IPS DF 4.7 (cell line): ENCODE results near the gene DLST.

Source experiments
- DNase-seq: peaks from one replicate; pipeline ENCODE4 v3.0.0-alpha.2; 2013; ENCODE audit warnings: low spot score; ENCODE audit errors: extremely low read depth

DLST gene

GRCh38 chr14:74896400-74896799 is 14.7 kb downstream of the DLST start:
- no peak for DNase-seq

DNA sequence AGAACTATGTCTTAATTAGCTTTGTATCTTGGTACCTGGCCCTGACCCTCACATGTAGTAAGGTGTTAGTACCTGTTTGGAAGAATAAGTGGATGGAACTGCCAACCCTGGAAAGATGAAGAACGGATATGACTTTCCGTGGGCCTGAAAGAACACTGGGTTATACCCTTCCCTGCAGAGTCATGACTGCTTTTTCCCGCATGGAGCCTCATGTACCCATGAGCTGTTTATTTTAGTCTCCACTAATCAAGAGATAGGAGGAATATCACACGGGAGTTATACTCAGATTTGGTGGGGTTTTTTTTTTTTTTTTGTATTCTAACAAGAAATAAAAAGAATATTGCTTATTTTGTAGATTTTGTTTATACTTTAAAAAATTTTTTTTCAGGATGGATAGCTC is 15.9 kb downstream of the DLST start:
- no peak for DNase-seq

DNA sequence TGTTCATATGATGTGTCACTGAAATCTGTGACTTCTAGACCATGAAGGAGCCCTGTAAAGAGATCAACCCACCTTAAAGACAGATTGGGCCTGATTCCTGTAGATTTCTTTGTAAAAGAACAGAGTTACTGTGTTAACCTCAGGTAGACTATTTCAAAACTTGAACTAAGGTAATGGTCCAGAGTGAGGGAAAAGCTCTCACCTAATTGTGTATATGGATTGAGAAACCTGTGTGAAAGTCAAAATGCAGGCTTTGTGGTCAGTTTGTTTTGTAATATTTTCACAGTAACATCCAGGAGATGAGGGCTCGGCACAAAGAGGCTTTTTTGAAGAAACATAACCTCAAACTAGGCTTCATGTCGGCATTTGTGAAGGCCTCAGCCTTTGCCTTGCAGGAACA is 16.4 kb downstream of the DLST start:
- no peak for DNase-seq

DNA sequence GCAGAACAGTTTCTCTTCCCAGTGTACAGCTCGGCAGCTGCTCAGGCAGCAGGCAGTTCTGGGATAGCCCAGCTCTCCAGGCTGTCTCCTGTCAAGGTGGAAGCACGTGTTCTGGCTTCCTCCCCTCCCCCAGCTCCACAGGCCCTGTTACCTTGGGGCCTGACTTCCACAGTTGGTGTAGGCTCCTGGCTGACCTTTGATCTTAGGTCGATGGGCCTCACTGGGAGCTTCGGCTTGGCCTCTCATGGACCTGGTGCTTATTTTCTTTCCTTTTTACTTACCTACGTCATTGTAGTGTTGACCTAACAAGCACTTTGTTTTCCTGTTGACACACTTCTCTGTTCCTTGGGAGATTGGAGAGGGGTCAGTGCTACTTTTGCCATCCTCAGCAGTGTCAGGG is 17.0 kb downstream of the DLST start:
- DNase-seq, result no peak

GRCh38 chr14:74902941-74903705 is 21.4 kb downstream of the DLST start:
- DNase-seq, result no peak

DNA sequence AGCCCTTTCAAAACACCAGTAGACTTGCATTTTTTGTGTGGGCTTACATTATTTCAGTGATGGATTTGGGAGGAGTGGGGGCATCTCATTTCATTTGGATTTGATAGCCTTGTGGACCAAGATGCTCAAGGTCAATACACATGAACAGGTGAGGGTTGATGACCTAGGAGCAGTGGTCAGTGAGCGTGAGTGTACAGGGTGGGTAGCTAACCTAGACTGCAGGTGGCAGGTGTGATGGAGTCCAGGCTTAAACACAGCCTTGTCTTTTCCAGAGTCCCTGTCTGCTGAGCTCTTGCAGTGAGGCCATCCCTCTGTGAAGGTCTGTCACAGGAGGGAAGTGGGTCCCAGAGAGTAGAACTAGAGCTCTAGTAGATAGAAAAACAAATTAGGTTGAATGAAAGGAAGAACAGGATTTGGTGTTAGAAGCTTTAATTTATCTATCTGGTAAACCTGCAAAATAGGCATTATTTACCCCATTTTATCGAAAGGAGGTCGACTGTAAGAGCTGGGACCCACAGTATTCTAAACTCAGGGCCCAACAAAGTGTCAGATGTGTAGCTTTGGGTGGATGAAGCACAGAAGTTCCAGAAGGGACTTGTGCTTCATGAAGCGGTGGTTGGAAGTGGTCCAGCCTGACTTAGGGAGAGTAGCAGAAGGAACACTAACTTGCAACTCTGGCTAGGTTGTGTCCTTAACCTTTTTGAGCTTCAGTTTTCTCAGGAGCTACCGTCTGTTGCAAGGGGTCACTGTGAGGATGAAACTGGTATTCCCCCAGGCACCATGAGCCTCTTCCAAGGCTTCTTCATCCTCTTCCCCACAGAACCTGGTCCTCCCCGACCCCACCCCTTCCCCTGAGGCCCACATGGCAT is 23.2 kb downstream of the DLST start:
- DNase-seq, result no peak

DNA sequence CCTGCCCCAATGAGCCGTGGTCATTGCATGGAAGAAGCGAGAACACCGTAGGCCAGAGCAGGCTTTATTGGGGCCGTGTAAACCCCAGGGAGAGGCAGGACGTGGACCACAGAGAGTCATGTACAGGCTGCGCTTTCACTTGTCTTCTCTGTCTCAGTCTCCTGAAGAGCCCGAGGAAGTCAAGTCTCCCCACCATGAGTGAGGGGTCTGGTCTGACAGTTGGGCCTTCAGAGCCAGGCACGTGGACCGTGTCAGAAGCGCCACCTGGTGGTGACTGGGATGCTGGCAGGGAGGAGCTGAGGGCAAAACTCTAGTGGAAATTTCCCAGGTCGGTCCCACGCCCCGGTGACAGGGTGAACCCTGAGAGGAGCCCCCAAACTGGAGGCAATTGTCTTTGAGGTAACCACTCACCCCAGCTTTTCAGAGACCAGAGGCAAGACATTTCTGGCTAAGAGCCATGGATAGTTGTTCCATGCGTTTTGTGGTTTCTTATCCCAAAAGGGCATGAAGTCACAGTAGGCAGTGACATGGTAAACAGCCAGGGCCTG is 24.0 kb downstream of the DLST start:
- DNase-seq, result no peak

DNA sequence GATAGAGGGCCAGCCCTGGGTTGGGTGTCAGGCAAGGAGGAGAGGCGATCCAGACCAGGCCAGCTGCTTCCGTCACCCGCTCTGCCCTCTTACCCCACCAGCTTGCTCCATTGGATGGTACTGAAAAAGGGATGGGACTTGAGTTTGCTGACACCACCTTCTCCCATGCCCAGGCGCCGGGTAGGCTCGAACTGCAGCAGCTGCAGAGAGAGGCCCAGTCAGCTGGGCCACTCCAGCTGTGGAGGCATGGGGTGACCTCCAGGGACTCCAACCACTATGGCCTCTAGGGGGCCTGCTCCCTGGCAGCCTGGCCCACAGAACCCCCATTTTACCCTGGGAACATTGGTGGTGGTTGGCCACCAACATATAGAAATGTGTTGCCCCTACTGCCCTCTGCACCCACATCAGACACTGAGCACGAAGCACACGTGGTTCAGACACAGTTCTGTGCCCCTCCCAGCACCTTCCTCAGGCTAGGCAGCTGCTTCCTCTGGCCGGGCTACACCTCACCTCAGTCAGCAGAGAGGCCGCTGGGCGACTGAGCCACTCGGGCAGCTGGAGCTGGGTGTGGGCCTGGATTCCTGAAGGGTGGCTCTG is 25.3 kb downstream of the DLST start:
- no peak for DNase-seq

GRCh38 chr14:74907744-74908143 is 26.0 kb downstream of the DLST start:
- DNase-seq, result no peak

- DNase-seq, result no peak
Observed at GRCh38 chr14:74908861-74909341, 27.2 kb downstream of the DLST start.

DNA sequence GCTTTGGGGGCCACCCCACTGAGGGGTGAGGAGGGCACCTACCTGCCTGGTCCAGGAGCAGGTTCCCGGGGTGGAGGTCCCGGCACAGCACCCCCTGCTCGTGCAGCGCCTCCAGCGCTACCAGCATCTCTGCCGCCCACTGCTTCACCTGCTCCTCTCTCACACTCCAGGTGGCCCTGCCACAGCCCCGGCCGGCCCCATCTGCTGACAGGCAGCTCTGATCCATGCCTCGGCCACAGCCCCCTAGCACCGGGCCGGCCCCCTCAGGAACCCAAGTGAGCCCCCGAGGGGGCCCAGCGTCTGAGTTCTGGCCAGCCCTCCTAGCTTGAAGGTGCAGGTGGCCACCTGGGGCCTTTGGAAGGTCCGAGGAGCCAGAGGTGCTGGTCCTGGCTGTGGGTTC is 27.8 kb downstream of the DLST start:
- no peak for DNase-seq

GRCh38 chr14:74909911-74910310 is 28.2 kb downstream of the DLST start:
- DNase-seq, result no peak

DNA sequence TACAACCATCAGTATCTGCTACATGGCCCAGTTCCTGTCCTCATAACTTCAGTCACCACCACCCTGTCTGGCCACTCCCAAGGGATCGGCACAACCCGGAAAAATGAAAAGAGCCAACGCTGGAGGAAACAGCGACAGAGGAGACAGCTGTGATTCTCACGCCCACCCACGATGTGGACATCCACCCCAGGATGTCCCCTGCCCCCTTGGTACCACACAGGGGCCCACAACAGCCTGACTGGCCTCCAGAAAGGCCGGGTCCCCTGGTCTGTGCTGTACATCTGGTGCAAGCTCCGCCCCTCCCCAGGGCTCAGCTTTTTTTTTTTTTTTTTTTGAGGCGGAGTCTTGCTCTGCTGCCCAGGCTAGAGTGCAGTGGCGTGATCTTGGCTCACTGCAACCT is 28.8 kb downstream of the DLST start:
- DNase-seq, result no peak

- no peak for DNase-seq
Observed at GRCh38 chr14:74911221-74911620, 29.5 kb downstream of the DLST start.

DNA sequence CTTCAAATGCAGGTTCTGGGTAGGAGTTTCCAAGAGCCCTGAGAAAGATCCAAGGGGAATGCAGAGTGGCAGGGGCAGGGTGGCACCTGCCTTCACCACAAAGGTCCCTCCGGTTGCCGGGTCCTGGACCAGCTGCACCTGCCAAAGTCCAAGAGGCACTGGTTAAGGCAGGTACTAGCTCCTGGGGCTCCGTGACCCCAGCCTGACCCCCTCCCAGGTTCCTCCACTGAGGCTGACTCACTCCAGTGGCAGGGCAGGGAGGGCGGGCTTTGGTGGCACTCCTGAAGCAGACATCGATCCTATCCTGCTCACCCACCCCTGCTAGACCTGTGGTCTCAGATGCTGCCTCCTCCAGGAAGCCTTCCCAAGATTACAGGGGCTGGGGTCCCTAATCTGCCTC is 30.0 kb downstream of the DLST start:
- DNase-seq, result no peak

- no peak for DNase-seq
Observed at GRCh38 chr14:74912111-74912510, 30.4 kb downstream of the DLST start.

DNA sequence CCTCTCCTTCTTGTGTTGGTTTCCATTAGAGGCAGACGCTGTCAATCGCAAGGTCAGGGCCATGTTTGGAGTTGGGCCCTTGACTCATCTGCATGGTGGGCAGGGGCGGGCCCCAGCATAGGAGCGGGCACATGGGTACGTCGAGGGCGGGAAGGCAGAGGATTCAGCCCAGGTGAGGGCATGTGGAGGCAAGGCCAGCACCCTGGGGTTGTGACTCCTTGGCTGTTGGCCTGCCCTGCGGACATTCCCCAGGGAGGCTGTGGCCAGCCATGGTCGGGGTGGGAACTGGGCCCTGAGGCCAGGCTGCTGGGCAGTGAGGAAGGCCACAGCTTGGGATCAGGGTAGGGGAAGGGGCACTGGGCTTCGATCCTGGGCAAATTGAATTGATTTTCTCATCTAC is 31.1 kb downstream of the DLST start:
- no peak for DNase-seq

DNA sequence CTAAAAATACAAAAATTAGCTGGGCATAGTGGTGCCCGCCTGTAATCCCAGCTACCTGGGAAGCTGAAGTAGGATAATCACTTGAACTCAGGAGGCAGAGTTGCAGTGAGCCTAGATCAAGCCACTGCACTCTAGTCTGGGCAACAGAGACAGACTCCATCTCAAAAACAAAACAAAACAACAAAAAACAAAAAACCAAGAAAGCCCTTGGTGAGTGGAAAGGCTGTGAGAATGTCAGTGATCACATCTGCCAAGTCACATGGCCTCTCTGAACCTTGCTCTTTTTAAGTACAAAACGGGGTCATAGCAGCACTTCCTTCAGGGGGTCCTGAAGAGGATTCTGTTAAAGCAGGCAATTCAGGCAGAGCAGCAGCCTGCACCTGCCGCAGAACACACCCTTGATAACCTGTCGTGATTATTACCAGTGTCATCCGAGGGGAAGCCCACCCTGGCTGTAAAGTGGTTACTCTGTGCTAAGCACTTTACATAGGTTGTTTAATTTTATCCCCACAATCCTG is 31.7 kb downstream of the DLST start:
- DNase-seq, result no peak

GRCh38 chr14:74913986-74914573 is 32.4 kb downstream of the DLST start:
- no peak for DNase-seq

- no peak for DNase-seq
Observed at GRCh38 chr14:74915426-74915825, 33.7 kb downstream of the DLST start.

GRCh38 chr14:74915826-74916225 is 34.1 kb downstream of the DLST start:
- DNase-seq, result no peak
